Stimulated activated naive CD4-positive, alpha-beta T cell (primary cell): ENCODE results near the gene TAF8.

Experiments
- DNase-seq, 6 experiments: peaks; one replicate each; lab custom pipeline; 2025; lab: John Stamatoyannopoulos, UW

The TAF8 gene

GRCh38 chr6:42100029-42100901, 49.9 kb downstream of the TAF8 start:
- DNase-seq = no peak

- no peak for DNase-seq
Measured at GRCh38 chr6:42101186-42101657, 50.9 kb downstream of the TAF8 start.

DNA sequence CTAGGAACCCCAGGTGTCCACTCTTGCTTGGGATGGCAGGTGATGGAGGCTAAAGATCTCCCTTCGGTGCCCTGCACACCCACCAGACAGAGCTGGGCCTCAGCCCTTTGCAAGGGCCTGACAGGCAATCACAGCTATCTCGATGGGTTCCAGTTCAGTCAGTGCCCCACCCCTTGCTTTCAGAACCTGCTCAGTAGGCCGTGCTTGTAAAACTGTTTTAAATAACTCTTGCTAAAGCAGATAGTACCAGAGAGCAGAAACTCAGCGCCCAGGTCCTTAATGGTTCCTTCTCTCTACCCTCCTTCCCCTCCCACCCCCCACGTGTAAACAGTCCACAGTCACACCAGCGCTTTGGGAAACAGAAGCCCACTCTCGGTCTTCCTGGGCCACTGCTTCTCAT, 52.9 kb downstream of the TAF8 start:
- no peak for DNase-seq

- no peak for DNase-seq
Measured at GRCh38 chr6:42103753-42104094, 53.4 kb downstream of the TAF8 start.

- peak; percentile 32 to 87 (median 68) for DNase-seq
Measured at GRCh38 chr6:42104095-42104803, 53.9 kb downstream of the TAF8 start.

DNA sequence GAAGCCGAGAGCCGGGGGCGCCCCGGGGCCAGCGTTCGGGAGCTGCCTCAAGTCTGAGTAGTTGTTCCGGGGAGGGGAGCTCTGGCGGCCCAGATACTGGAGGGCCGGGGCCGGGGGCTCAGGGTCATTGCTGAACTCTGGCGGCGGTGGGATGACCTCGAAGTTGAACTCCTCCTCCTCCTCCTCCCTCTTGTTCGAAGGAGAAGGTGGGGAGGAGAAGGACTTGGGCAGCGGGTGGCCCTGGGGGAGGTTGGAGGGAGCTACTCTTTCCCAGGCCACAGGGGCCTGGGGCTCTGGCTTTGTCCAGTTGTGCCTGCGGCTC, 54.4 kb downstream of the TAF8 start:
- DNase-seq = no peak

DNA sequence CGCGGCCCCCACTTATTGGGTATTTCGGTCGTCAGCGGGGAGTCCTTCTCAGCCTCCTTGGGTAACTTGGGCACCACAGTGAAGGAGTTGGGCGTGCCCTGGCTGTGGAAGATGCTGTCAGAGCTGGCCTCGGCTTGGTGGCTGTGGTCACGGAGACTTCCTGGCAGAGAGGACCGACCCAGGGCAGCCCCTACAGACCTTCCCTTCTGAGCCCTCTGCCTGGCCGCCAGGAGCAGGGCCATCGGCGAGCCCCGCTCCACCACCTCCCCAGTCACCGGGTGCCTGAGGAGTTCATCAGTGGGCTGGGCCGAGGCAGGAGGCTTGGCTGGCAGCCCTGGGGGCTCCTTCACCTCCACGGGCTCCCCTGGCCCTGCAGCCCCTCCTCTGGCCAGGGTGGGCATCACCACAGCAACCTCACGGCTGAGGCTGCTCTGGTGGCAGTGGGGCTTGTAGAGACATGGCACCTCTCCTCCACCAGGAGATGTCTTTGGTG, 54.9 kb downstream of the TAF8 start:
- no peak for DNase-seq

DNA sequence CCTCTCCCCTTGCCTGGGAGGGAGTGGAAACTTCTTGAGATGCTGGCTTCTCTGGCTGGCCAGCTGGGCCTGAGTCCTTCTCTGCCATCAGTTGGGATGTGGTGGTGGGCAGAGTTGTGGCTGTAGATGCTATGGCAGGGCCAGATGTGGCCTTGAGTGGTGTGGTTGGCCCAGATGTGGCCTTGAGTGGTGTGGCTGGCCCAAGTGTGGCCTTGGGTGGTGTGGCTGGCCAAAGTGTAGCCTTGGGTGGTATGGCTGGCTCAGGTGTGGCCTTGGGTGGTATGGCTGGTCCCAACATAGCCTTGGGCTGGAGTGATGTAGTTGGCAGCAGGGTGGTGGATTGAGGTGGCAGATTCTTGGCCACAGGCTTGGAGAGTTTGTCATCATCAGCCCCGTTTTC, 55.4 kb downstream of the TAF8 start:
- DNase-seq = no peak

DNA sequence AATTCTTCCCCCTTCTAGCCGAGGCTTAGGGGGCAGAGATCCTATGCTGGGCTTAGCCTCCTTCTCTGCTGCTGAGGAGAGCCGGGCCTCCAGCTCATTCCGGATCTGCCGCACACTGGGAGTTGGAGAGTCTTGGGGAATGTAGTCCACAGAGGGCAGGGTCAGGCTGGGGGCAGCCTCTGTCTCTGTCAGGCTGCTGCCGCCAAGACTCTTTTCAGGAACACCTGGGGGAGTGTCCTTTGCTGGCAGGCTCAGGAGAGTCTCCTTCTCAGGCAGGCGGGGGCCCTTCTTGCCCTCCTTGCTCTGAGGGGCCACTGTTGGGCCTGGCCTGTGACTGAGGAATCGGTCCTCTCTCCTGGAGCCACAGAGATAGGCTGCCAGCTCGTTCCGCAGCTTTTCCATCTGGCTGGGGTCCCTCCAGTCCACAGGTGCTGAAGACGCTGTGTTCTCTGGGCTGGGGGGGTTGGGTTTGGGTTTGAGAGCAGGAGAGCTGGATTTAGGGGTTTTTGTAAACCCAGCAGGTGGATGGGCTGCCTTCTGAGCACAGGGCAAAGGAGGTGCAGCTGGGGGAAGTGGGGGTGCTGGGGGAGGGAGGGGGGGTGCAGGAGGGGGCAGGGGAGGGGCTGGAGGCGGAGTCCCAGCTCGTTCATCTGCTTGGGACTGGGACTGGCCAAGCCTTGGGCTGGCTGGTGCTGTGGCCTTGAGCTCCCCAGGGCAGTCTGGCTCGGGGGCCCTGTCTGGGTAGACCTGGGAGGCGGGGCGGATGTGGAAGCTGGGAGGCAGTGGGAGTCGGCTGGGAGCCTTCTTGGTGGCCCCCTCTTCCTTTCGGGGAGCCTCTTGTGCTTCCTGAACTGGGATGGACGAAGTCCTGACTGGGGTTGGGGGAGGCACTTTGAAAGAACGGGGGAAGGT, 56.0 kb downstream of the TAF8 start:
- DNase-seq = no peak

- DNase-seq = no peak
Measured at GRCh38 chr6:42108071-42108470, 57.7 kb downstream of the TAF8 start.

DNA sequence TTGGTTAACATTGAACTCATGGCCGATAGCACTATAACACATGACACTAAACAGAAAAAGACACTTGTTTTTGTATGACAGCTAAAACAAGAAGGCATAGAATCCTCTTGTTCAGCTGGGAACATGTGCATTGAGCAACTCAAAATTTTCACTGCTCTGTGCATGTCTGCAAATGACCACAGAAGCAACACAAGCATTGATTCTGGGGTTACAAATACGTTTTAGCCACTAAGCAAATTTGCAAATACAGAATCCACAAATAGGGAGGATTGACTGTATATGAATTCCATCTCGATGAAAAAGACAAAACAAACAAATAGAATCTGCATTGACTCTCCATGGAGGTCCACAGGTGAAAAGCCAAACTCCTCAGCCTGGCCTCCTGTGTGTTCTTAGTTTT, 60.4 kb downstream of the TAF8 start:
- DNase-seq = no peak

- DNase-seq = no peak
Measured at GRCh38 chr6:42112351-42112750, 62.0 kb downstream of the TAF8 start.

DNA sequence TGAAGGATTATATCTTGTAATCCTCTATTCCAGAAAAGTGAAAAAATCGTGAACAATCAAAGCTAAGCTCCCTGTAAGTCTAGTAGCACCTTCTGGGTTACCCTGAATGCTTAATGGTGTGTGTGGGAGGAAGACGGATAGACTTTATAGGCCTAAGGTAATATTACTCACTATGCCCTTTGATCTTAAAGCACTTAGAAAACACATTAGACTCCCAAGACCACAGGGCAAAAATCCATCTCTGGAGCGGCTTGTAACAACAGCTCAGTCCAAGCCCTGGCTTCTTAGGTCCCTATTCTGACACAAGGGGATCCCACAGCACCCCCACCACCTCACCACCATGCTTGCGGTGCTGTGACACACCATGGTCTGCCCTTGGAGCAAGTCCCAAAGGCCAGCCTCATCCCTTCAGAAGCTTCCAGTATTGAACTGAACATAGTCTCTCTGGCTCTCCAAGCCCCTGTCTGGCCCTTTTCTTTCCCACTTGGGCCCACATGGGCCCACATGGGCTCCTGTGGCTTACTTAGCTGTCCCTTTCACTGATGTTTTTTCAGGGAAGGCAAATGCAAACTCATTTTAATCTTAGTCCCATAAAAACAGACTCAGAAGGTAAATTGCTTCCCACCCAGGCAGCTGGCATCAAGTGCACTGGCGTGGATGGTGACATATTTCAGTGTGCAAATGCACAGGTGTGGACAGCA, 63.8 kb downstream of the TAF8 start:
- no peak for DNase-seq

DNA sequence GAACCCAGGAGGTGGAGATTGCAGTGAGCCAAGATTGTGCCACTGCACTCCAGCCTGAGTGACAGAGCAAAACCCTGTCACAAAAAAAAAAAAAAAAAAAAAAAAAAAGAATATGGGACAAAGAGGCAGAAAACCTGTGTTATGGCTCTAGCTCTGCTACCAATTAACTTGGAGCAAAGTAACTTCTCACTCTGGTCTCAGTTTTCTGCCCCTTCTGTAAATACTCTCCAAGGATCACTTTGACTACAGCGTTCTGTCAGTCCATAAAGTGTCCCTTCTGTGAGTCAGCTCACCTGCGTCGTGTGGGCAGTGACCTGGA, 67.5 kb downstream of the TAF8 start:
- DNase-seq = no peak

GRCh38 chr6:42118162-42119001, 68.1 kb downstream of the TAF8 start:
- DNase-seq = no peak

DNA sequence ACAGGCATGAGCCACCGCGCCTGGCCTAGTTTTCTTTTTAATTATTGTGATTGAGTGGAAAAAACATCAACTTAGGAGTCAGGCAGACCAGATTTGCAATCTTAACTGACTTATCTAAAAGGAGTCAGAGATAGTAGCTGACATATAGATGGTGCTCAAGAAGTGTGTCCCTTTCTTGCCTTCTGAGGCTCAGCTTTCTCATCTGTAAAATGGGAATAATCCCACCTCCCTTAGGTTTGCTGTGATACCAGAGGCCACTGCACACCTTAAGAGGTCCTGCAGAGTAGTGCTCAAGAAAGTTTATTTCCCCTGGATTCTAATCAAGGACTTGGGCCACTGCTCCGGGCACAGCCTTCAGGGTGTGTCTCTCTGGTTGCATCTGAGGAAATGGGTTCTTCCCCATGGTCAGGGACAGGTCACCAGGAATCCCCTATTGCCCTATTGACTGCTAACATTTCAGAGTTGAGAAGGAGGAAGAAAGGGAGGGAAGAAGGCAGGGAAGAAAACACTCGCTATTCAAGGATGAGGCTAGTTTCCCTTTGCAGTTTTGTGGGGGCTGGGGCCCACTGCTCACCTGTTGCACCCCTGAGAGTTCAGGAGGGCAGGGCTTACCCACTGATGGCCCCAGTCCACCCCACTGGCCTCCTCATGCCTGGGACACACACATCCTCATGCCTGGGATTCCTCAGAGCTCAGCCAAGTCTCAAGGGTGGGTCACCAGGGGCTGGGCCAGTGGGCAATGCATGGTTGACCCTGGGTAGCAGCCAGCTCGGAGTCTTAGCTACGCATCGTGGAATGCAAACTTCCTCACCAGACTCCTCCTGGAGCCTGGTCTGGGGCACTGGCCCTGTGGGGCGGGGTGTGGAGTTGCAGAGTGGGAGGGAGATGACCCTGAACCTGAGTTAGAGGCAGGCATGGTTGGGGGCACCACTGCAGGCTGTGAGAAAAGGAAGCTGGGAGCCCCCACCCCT, 70.9 kb downstream of the TAF8 start:
- DNase-seq = no peak

GRCh38 chr6:42123379-42124103, 73.2 kb downstream of the TAF8 start:
- no peak for DNase-seq

DNA sequence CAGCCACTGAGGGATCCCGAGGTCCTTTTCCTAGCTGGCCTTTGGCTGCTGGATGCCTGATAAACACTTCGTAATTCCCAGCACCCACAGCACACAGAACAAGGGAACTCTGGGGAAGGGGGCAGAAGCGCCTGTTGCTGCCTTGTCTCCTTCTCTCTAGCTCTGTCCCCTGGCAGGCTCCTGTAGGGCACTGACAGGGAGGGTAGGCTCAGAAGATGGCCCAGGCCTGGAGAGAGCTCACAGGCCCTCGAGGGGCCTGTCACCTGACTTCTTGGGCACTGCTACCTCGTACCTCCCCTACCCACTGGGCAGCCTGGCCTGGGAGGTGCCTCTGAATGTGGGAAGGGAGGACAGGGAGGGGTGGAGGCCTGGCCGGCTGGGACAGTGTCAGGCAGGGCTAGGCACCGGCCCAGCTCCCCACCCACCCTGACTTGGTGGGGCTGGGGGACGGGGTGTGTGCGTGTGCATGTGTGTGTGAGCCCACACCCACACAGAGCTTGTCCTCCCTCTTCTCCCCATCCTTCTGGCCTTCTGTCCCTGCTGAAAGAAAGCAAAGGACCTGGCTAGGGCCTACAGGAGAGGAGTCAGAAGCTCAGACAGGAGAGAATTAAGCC, 74.0 kb downstream of the TAF8 start:
- no peak for DNase-seq

- DNase-seq = no peak
Measured at GRCh38 chr6:42125231-42125630, 74.9 kb downstream of the TAF8 start.
